GM18519 (cell line): ENCODE measurements around the gene GARIN3.
"Not testable (repeated sequence)": the region's sequence is repeated elsewhere in the genome, so short reads cannot be mapped to it uniquely, and the experiment has no call there.

ENCODE experiments used
- ATAC-seq: cut with Tn5 transposase; IDR thresholded peaks from one replicate; pipeline ENCODE4 v1.9.1; 2021; ENCODE audit warnings: mild to moderate bottlenecking, moderate library complexity; ENCODE audit not compliant: unreplicated experiment, low FRiP score

Gene GARIN3

GRCh38 chr5:157166214-157167213 is at the start of gene GARIN3:
TSS of gene GARIN3 (minus strand) at chr5:157166264. CDS start at chr5:157166168, 96 bp downstream.
- no peak for ATAC-seq

DNA sequence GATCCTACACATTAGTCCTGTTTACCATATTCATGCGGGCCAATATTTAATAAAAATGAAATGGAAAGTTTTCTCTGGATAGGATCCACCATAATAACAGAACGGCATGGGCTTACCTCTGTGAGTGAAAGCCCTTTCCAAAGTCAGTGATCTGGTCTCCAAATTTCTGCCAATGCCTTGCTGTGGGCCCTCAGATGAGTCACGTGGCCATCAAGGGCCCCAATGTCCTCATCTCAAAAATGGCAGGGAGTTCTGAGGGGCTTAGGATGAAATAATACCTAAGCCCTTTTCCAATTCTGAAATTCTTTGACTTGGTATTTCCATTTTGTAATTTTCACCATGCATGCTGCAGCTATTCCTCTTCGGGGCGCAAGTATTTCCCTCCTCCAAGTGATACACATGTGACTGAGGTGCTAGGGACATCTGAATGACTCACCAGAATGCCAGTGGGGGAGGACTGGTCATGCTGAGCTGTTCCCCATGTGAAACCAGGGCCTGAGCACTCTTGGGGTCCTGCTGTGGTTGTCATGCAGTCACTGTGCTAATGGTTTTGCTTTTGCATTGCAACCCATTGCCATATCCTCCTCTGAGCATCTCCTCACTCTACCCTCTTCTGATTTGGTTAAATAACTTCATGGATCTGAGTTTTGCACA is 49.6 kb upstream of the GARIN3 start:
- ATAC-seq = no peak

- ATAC-seq = peak; percentile 30
Observed at GRCh38 chr5:157214861-157215513, 48.9 kb upstream of the GARIN3 start.

DNA sequence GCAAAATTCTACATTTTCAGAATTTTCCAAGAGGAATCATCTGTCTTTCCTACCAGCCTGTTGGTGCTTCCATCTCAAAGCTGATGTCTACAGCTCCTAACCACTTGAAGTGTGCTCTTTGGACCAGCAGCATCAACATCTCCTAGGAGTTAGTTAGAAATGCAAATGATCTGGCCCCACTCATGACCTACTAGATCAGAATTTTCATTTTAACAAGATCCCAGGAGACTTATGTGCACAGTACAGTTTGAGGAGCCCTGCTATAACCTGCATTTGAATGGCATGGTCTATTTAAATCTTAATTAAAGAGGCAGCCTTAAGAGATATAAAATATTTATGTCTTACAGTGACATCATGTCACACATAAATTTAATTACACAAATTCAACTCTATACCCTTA is 48.4 kb upstream of the GARIN3 start:
- no peak for ATAC-seq

DNA sequence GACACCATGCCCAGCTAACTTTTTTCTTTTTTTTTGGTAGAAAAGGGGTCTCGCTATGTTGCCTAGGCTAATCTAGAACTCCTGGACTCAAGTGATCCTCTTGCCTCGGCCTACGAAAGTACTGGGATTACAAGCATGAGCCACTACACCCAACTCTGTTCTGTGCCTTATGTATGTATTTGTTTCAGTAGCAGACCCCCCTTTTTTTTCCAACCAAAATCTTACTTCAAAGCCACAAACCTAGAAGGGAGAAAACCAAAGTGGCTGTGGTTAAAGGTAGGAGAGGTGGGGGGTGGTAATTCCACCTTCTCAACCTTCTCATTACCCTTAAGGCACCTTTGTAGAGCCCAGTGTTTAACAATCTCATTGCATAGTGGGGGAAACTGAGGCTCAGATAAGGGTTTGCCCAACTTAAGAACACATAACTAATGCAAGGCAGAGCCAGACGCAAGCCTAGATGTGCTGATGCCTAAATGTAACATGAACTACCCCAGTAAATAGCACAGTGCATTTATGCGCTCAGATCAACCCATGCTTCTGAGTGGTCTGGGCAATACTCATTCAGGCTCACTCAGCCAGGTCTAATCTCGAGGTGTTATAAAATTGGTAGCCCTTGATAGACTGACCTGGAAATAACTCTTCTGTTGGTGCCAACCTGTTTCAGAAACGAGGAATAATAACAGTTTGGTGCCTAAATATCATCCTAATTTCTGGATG is 47.6 kb upstream of the GARIN3 start:
- ATAC-seq = no peak

DNA sequence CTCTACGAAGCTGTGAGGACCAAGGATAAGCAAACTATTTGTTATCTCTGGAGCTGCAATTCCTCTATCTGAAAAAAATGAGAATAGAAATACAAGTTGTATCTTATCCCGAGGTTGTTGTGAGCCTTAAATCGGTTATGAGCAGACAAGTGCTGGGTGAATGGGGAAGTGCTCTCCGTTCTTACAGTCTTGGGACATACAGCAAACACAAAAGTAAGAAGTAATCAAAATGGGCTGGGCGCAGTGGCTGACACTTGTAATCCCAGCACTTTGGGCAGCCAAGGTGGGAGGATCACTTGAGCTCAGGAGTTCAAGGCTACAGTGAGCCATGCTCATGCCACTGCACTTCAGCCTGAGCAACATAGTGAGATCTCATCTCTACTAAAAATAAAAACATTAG is 46.2 kb upstream of the GARIN3 start:
- ATAC-seq = no peak

DNA sequence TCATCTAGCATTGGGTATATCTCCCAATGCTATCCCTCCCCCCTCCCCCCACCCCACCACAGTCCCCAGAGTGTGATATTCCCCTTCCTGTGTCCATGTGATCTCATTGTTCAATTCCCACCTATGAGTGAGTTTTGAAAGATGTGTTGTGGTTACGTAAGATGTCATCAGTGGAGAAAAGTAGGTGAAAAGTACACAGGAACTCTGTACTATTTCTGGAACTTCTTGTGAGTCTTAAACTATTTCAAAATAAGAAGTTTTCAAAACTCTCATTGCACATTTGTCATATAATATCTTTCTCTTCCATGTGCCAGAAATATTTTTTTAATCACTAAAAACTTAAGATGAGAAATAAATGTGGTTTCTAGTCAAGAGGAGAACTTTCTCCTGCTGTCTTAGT is 44.6 kb upstream of the GARIN3 start:
- ATAC-seq = not testable (repeated sequence)

GRCh38 chr5:157205708-157206107 is 39.6 kb upstream of the GARIN3 start:
- no peak for ATAC-seq

DNA sequence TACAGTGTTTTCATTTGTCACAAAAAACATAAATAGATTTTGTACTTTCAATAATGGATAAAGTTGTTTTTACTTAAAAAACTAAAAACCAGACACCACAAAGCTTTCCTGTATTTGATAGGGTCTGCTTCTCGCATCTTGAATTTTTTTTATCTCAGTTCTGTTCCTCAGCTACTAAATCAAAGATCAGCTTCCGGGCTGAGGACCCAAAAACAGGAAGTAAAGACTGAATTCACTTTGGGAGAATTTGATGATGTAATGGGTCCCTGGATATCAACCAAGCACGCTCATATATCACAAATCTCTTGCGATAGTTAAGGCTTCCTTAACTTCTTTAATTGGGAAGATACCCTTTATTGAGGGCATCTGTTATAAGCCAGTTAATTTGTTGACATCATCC is 38.7 kb upstream of the GARIN3 start:
- no peak for ATAC-seq

DNA sequence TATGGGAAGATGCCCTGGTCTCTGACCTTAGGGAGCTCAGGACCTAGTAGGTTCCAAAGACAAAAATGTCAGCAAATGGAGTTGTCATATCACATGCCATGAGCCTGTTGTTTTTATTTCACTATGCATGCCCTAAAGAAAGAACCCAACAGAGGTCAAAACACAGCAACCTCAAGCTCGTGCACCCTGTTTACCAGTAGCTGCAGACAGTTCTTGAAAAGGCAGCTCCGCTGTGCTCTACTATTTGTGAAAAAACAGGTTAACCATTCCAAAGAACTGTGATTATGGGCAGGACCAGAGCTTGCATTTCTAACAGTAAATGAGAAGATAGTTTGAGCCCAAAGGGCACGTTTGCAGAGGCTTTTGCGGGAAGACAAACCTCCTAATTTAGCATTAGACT is 37.4 kb upstream of the GARIN3 start:
- no peak for ATAC-seq

DNA sequence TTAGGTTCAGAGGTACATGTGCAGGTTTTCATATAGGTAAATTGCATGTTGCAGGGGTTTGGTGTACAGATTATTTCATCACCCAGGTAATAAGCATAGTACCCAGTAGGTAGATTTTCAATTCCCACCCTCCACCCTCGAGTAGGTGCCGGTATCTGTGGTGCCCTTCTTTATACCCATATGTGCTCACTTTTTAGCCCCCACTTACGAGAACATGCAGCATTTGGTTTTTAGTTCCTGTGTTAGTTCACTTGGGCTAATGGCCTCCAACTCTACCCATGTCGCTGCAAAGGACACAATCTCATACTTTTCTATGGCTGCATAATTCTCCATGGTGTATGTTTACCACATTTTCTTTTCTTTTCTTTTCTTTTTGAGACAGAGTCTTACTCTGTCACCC is 35.8 kb upstream of the GARIN3 start:
- no peak for ATAC-seq

DNA sequence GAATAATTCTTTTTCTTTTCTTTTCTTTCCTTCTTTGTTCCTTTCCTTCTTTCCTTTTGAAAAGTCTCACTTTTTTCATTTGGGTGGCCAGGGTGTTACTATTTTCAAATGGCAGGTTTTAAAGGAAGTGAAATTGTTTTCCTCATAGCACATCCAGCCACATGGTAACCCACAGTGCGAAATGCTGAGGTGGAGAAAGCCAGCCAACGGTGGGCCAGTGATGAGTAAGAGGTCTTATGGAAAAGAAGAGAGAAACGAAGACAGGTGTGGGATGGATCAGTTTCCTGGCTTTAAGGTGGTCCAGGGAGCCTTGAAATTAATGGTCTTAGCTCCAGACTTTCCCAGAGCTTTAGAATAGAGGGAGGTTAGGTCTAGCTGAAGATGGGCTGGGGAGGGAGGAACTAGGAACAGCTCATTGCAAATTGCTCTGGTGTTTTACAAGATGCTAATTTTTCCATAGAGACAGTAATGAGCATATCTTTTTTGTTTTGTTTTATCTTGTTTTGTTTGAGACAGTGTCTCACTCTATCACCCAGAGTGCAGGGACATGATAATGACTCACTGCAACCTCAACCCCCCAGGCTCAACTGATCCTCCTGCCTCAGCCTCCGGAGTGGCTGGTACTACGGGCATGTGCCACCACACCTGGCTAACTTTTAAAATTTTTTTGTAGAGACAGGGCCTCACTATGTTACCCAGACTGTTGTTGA is 32.4 kb upstream of the GARIN3 start:
- no peak for ATAC-seq

GRCh38 chr5:157197086-157197485 is 31.0 kb upstream of the GARIN3 start:
- ATAC-seq = no peak

GRCh38 chr5:157196045-157196444 is 30.0 kb upstream of the GARIN3 start:
- ATAC-seq = no peak

GRCh38 chr5:157193699-157194424 is 27.8 kb upstream of the GARIN3 start:
- no peak for ATAC-seq

DNA sequence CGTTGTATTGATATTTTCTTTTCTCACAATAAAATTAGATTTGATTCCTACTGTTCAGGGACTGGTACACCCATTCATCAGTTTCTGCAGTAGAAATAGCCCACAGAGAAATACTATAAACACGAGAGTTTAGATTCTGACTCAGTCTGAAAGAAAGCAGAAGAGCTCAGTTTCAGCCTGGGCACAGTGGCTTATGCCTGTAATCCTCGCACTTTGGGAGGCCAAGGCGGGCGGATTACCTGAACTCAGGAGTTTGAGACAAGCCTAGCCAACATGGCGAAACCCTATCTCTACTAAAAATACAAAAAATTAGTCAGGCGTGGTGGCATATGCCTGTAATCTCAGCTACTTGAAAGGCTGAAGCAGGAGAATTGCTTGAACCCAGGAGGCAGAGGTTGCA is 23.2 kb upstream of the GARIN3 start:
- peak; percentile 66 for ATAC-seq

DNA sequence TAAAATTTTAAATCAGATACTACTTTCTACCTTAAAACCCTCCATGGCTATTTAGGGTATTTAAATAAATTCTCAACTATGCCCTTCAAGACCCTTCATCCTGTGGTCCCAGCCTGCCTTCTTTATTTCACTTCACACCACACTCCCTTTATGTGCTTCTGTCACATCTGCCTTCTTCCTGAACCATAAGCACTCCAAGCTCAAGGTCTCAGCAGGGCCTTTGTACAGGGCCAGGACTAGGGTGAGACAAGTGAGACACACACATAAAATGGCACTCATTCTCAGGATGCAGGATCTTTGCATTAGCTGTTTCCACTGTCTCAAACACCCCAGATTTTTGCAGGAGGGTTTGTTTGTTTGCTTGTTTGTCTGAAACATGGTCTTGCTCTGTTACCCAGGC is 22.2 kb upstream of the GARIN3 start:
- no peak for ATAC-seq

GRCh38 chr5:157187046-157187754 is 21.1 kb upstream of the GARIN3 start:
- ATAC-seq = no peak
